ENCODE results near the gene PTCD3.

The PTCD3 gene

DNA sequence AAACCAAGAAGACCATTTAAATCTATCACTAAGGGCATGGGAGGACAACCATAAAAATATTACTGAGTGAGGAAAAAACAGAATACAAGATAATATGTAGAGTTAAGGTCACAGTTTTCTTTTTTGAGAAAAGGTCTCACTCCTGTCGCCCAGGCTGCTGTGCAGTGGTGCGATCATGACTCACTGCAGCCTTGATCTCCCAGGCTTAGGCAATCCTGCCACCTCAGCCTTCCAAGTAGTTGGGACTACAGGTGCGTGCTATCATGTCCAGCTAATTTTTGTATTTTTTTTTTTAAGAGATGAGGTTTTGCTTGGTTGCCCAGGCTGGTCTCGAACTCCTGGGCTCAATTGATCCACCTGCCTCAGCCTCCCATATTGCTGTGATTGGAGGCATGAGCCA, 24.3 kb upstream of the PTCD3 start:
- no peak for DNase-seq (ENCODE audit: low read depth in 2 of 2)

DNA sequence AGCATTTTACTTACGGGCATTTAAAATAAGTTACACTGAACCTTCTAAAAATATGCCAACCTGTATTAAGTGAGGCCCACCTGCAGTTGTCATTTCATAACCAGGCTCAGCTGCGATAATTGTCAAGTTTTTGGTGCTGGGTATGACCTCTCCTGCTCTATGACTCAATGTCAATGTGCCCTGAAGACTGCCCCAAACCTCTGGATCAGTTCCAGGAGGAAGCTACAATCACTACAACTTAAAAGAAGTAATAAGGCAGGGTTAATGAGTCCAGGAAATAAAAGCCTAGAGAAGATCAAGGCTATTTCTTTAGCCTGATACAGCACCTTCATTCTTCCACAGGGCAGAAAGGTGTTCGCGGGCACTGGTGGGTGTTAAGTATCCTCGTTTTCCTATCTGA, 23.3 kb upstream of the PTCD3 start:
- no peak for DNase-seq (ENCODE audit: low read depth in 2 of 2)

GRCh38 chr2:86087936-86088850, 17.8 kb upstream of the PTCD3 start:
- DNase-seq (ENCODE audit: low read depth in 2 of 2): no peak

DNA sequence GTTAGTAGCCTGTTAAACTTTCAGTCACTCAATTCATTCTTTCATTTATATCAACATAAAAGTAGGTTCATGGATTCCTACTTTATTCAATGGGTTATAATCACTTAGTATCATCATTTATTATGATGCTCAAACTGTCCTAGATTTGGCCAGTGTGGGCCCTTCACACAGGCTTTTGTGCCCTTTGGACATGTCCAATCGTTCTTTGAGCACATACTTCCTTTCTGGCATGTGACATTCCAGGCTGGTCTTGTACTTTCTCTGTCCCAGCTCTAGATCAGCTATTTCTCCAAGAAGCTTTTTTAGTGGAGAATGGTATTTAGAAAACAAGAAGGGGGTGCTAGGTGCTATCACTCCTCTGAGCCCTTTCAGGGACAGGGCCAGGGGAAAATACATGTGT, 11.8 kb upstream of the PTCD3 start:
- DNase-seq (ENCODE audit: low read depth in 2 of 2): no peak

GRCh38 chr2:86097114-86097896, 8.7 kb upstream of the PTCD3 start:
- DNase-seq (ENCODE audit: low read depth in 2 of 2): no peak

DNA sequence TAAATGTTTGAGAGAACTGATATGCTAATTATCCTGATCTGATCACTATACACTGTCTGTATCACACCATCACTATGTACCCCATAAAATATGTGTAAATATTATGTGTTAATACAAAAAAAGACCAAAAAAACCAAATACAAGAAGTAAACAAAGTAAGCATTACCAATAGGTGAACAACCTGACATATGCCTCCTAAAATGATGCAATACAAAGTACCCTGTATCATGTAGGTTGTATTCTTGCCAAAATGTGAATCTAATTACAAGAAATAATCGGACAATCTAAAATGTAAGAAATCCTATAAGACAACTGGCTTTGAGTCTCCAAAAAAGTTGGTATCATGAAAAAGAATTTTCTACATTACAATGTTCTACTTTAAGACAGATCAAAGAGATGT, 8.1 kb upstream of the PTCD3 start:
- DNase-seq (ENCODE audit: low read depth in 2 of 2): no peak

GRCh38 chr2:86102157-86102556, 3.9 kb upstream of the PTCD3 start:
- no peak for DNase-seq (ENCODE audit: low read depth in 2 of 2)

DNA sequence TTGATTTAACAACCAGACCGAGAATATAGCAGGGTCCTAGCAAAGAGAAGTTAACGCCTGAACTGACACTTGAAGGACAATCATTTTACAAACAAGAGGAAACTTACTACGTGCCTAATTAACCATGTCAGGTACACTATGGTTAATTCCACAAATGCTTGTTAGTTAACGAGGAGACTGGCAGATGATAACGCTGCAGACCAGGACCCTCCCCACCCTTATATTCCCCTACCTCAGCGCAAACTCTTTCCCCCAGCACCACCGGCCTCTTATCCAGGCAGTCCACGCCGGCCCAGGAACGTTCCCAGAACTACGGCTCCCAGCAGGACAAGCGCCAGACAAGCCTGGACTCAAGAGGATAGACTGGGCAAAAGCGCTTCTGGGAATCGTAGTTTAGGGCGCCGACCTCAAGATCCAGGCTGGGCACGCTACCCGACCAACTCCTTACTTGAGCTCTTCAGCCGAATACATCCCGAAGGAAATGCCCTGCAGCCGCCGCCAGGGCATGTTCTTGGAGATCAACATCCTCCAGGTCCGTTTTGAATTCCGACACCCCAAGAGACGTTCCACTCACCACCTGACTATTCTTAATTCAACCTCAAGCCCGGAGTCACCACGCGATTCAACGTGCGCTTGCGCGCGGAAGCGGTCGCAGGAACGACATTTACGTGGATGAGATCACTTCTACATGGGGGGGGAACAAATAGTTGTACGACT, 625 bp upstream of the PTCD3 start, which contains the start of gene POLR1A:
Gene POLR1A (minus strand): TSS at position 635 of the 717 bp plus-strand sequence. CDS start 110 bp downstream, at position 525.
- DNase-seq (ENCODE audit: low read depth in 2 of 2): peak; percentile 73 to 75

DNA sequence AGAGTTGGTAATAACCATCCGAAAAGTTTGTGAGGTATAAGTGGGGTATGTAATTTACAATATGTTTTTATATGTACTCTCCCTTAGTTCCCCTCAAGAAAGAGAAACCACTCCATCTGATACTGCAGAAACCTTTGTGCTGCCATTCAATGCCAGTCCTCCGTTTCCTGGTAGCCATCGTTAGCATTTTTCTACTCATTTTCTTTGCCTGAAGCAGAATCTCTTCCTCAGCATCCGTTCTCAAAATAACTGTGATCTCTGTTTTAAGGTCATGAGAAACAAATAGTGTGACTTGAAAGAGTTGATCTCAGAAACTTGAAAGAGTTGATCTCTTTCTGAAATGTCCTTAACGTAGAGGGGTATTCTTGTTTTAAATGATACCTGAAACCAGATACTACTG, 996 bp downstream of the PTCD3 start:
- no peak for DNase-seq (ENCODE audit: low read depth in 2 of 2)

DNA sequence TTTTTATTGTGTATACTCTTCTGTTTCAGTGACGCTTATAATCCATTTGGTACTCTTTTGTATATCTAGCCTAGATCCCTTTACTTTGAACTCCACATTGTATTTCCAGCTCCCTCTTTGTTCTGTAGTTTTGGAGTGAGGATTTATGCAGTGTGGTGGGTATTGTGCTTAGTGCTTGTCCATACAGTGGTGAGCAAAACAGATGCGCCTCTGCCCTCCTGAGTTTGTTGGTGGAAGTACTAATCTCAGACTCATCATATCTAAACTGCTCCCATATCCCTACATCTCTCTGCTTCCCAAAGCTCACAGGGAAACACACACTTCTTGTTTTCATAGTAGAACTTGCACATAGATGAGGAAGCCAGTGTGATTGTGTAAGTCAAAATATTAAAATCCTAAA, 12.1 kb downstream of the PTCD3 start:
- DNase-seq (ENCODE audit: low read depth in 2 of 2): no peak

- DNase-seq (ENCODE audit: low read depth in 2 of 2): no peak
Observed at GRCh38 chr2:86123328-86123925, 17.4 kb downstream of the PTCD3 start.

GRCh38 chr2:86124683-86125082, 18.6 kb downstream of the PTCD3 start:
- no peak for DNase-seq (ENCODE audit: low read depth in 2 of 2)

DNA sequence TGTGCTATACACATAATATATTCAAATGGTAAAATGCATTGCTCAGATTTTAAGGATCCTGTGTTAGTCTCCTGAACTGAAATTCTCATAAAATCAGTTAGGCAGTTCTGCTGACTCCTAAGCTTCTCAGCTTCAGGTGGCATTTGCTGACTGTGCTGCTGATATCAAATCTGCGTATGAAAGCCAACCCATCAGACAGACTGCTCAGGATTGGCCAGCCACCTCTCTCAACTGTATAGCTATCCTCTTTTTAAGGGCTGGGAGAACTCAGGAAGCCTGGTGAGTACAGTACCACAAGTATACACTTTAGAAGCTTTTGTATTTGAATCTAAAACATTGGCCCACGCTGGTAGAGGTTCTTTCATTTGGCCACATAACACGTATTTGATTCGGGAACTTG, 28.7 kb downstream of the PTCD3 start:
- DNase-seq (ENCODE audit: low read depth in 2 of 2): no peak

DNA sequence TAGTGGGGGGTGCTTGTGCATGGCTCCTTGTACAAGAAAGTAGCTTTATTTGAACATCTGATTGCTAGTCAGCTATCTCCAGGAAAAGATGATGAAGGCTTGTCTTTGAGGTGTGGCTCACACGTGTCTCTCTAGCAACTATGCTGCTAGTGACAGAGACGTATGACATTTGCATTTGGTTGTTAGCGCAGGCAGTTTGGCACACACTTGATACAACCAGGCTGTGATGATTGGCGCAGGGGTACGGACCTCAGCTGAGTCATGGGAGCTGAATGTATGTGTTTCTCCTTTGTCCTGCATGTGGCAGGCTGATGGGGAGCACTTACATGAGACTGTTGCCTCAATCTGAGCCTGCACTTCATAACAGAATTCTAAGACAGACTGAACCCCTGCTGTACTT, 29.6 kb downstream of the PTCD3 start:
- no peak for DNase-seq (ENCODE audit: low read depth in 2 of 2)

DNA sequence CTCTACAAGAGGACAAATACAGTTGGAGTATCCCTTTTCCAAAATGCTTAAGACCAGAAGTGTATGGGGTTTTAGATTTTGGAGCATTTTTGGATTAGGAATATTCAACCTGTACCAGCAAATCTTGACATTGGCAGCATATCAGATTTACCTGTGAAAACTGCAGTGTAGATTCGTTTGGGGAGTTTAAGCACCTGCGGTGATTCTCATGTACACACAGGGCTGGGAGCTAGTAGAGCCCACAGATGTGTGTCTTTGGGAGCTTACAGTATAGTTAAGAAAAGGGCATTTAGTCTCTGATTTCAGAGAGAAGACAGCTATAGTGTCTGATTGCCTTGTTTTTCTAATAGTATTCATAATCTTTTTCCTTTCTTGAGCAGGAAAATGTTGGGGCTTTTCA, 30.1 kb downstream of the PTCD3 start:
- DNase-seq (ENCODE audit: low read depth in 2 of 2): no peak

- DNase-seq (ENCODE audit: low read depth in 2 of 2): no peak
Observed at GRCh38 chr2:86138736-86139625, 32.9 kb downstream of the PTCD3 start.

DNA sequence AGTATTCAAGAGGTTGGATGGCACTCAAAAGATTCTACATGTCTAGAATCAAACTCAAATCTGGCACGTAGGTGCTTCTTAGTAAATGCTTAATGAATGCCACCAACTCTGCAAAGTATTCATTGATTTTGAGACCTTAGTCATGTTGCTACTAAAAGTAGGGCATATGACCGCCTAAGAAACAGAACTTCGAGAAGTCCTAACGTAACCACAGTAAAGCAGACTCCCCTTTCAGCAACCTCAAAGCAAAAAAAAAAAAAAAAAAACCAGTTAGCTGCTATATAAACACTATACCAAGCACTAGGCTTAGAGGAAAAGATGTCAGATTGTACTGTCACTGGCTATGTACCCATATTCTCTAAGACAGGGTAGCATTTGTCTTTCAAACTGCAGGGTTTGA, 33.9 kb downstream of the PTCD3 start:
- no peak for DNase-seq (ENCODE audit: low read depth in 2 of 2)

DNA sequence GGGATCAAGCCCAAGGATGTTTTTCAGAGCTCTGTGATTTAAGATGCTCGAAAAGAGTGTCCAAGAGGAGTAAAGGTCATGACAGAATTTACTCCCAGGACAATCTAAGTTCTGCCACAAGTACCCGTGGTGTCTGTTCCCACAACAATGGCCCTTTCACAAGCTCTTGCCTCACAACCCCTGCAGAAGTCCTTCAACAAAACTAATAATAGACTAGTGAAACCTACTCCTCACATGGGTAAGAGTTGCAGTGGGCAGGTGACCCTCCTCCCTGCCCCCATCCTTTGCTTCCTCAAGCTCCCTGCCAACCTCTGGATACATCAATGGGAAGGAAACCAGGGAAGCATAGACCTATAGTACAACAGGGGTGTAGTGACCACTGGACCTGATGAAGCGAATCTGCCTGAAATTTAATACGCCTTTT, 34.9 kb downstream of the PTCD3 start:
- no peak for DNase-seq (ENCODE audit: low read depth in 2 of 2)

GRCh38 chr2:86142436-86143257, 36.6 kb downstream of the PTCD3 start:
- no peak for DNase-seq (ENCODE audit: low read depth in 2 of 2)

- DNase-seq (ENCODE audit: low read depth in 2 of 2): no peak
Observed at GRCh38 chr2:86143307-86143706, 37.3 kb downstream of the PTCD3 start.

Measured in stimulated activated CD4-positive, alpha-beta T cell treated with anti-CD3 and anti-CD28 coated beads, Interleukin-15, amount 100 ng/mL, for 48 hours (primary cell).